Measurements from ENCODE around the gene TMEM235.

The TMEM235 gene

DNA sequence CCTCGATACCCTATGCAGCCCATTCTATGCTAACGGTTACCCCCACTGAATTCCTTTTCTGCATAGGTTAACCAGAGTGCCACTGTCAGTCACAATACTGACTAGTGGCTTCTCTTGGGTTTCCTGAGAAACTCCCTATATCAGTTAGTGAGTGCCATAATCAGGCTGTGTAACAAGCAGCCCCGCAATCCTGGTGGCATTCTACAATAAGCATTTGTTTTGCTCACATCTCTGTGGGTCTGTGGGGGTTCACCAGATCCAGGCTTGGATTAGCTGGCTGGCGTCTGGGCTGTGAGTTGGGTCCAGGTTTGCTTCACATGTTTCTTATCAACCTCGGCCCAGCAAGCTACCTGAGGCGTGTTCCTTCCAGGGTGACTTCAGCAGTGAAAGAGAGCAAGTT is 42.4 kb downstream of the TMEM235 start:
- H3K36me3 ChIP-seq (ENCODE audit: control insufficient read depth, insufficient read depth, low read length): no peaks in the 10 kb centered on the region
- H3K9me3 ChIP-seq (ENCODE audit: control insufficient read depth, low read length): no peaks in the 10 kb centered on the region
- no peak overlapping the region for H3K27ac ChIP-seq (ENCODE audit: insufficient read depth, low read depth, low read length, poor library complexity, severe bottlenecking)
- H3K4me3 ChIP-seq (ENCODE audit: insufficient read depth, low read depth, low read length): no peak overlapping the region
- H3K4me1 ChIP-seq (ENCODE audit: control insufficient read depth, insufficient read depth, low read length): peaks cover 36% of the 10 kb centered on the region
- H3K27me3 ChIP-seq (ENCODE audit: control insufficient read depth, insufficient read depth, low read length, poor library complexity, severe bottlenecking): peaks cover 6% of the 10 kb centered on the region
- WGBS, 2 experiments: 94% methylated on average over 6 of the region's 6 CpGs

DNA sequence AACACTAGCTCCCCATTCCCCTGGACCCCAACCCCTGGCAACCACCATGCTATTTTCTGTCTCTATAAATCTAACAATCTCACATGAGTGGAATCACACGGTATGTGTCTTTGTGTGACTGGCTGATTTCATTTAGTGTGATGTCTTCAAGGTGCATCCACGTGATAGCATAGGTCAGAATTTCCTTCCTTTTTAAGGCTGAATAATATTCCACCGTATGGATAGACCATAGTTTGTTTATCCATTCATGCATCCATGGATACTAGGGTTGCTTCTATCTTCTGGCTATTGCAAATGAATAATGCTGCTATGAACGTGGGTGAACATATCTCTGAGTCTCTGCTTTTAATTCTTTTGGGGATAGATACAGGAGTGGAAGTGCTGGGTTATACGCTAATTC is 43.9 kb downstream of the TMEM235 start:
- WGBS, 2 experiments: 96% methylated on average over 5 of the region's 5 CpGs
- H3K4me1 ChIP-seq (ENCODE audit: control insufficient read depth, insufficient read depth, low read length): peaks cover 20% of the 10 kb centered on the region
- no peak overlapping the region for H3K27ac ChIP-seq (ENCODE audit: insufficient read depth, low read depth, low read length, poor library complexity, severe bottlenecking)

DNA sequence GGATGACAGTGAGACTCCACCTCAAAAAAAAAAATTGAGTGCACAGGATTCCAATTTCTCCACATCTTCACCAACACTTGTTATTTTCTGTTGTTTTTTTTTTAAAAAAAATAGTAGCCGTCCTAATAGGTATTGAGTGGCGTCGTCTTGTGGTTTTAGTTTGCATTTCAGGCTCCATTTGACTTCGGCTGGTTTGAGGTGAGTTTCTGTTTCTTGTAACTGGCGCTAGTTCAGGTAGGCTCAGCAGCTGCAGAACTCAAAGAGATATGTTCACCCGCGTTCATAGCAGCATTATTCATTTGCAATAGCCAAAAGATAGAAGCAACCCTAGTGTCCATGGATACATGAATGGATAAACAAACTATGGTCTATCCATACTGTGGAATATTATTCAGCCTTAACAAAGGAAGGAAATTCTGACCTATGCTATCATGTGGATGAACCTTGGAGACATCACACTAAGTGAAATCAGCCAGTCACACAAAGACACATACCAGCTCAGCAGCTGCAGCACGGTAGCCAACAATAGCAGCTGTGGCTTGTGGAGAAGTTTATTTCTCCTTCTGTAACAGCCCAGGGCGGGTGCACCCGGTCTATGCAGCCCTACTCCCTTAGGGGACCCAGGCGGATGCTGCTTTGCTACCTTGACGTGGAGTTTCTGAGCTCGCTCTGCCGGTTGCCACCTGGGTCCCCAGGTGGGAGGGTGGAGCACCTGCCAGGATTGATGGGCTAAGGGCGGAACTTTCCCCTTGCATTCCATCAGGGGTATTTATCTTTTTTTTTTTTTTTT is 44.9 kb downstream of the TMEM235 start:
- H3K9me3 ChIP-seq (ENCODE audit: control insufficient read depth, low read length): no peaks in the 10 kb centered on the region
- WGBS, 2 experiments: 90 to 91% methylated on average over 14 to 15 of the region's 15 CpGs
- H3K36me3 ChIP-seq (ENCODE audit: control insufficient read depth, insufficient read depth, low read length): no peaks in the 10 kb centered on the region
- H3K4me1 ChIP-seq (ENCODE audit: control insufficient read depth, insufficient read depth, low read length): peaks cover 15% of the 10 kb centered on the region
- no peak overlapping the region for H3K4me3 ChIP-seq (ENCODE audit: insufficient read depth, low read depth, low read length)
- H3K27ac ChIP-seq (ENCODE audit: insufficient read depth, low read depth, low read length, poor library complexity, severe bottlenecking): no peak overlapping the region
- no peaks in the 10 kb centered on the region for H3K27me3 ChIP-seq (ENCODE audit: control insufficient read depth, insufficient read depth, low read length, poor library complexity, severe bottlenecking)

More for the DNA sequence above, 43.9 kb downstream of the TMEM235 start:
- Histone ChIP-seq H3K4me3 (ENCODE audit: insufficient read depth, low read depth, low read length) (no peak overlapping the region), H3K36me3 (ENCODE audit: control insufficient read depth, insufficient read depth, low read length) (no peaks in the 10 kb centered on the region), H3K27me3 (ENCODE audit: control insufficient read depth, insufficient read depth, low read length, poor library complexity, severe bottlenecking) (no peaks in the 10 kb centered on the region), H3K9me3 (ENCODE audit: control insufficient read depth, low read length) (no peaks in the 10 kb centered on the region)

DNA sequence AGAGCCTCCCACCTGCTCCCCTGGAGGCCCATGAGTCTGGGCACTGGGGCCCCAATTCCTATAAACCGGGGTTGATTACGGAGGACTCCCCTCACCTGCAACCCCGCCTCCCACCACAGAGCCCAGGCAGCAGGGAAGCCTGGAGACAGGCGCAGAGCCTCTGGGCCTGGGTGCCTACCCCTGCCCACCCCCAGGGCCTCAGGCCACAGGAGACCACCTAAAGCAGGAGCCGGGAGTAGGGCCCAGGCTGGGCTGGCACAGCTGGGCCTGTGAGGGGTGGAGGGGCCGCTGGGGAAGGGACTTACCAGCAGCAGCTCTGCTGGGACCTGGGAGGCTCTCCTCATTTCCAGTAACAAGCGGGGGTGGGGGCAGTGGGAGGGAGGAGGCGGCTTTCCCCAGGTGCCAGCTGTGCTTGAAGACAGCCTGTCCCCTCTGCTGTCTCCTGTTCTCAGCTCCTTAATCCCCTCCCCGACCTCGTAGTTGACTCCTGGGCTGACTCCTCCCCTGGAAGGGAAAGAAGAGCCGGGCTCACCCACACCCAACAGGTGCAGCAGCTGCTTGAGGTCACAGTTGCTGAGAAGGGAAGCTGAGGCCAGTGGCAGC is 46.8 kb downstream of the TMEM235 start:
- 47 to 50% methylated on average over 11 of the region's 11 CpGs for WGBS, 2 experiments
- no peaks in the 10 kb centered on the region for H3K36me3 ChIP-seq (ENCODE audit: control insufficient read depth, insufficient read depth, low read length)
- H3K9me3 ChIP-seq (ENCODE audit: control insufficient read depth, low read length): no peaks in the 10 kb centered on the region
- H3K4me3 ChIP-seq (ENCODE audit: insufficient read depth, low read depth, low read length): no peak overlapping the region
- no peak overlapping the region for H3K27ac ChIP-seq (ENCODE audit: insufficient read depth, low read depth, low read length, poor library complexity, severe bottlenecking)
- no peaks in the 10 kb centered on the region for H3K27me3 ChIP-seq (ENCODE audit: control insufficient read depth, insufficient read depth, low read length, poor library complexity, severe bottlenecking)
- H3K4me1 ChIP-seq (ENCODE audit: control insufficient read depth, insufficient read depth, low read length): peaks cover 3% of the 10 kb centered on the region

DNA sequence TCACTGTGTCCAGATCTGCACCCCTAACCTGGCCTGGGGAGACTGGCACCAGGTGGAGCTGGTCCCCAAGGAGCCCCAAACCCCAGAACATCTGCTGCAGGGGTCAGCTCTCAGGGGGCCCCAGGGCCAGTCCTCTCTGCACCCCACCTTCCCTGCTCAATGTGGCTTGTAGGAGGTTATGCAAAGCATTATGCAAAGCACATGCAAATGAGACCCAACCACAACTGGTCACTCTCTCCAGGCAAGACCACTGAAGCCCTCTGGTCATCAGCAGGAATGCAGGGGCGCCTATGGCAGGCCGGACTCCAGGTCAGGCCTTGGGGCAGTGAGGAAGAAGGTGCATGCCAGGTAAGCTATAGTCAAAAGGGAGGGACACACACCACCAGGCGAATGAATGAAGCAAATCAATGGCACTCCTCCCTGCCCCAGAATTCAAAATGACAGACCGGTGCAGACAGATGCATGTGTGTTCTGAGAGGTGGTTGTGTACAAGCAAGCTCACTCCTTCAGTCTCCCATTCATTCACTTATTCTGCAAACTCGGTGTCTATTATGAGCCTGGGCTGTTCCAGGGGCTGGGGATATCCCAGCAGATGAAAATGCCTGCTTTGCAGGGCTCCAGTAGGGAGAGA is 48.0 kb downstream of the TMEM235 start:
- Histone ChIP-seq H3K36me3 (ENCODE audit: control insufficient read depth, insufficient read depth, low read length) (no peaks in the 10 kb centered on the region), H3K4me1 (ENCODE audit: control insufficient read depth, insufficient read depth, low read length) (peaks cover 3% of the 10 kb centered on the region), H3K27ac (ENCODE audit: insufficient read depth, low read depth, low read length, poor library complexity, severe bottlenecking) (no peak overlapping the region), H3K4me3 (ENCODE audit: insufficient read depth, low read depth, low read length) (no peak overlapping the region), H3K27me3 (ENCODE audit: control insufficient read depth, insufficient read depth, low read length, poor library complexity, severe bottlenecking) (no peaks in the 10 kb centered on the region), H3K9me3 (ENCODE audit: control insufficient read depth, low read length) (no peaks in the 10 kb centered on the region)
- WGBS, 2 experiments: 83% methylated on average over 5 of the region's 5 CpGs

DNA sequence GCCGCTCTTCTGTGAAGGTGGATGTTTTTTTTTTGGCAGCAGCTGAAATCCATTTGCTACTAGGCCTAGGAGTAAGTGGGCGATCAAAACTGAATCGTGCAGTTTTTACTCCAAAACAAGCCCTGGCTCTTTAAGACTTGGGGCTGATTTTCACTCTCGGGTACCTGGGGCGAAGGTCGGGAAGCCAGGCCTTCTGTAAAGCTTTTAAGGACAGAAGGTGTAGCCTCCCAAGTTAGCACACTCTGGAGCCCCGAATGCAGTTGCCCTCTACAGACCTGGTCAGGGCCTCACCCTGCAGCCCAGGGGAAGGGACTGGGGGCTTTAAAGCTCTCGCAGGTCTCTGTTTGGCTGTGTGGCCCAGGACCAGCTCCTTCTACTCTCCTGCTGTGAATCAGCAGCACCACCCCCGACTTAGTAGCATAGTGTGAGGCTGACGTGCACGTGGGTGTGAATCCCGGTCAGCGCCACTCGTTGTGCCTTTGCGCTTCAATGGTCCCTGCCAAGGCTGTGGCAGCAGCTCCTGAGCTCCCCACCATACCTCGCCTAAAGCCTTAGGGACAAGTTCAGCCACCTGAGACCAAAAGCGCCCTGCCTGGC is 49.9 kb downstream of the TMEM235 start:
- WGBS, 2 experiments: 75 to 80% methylated on average over 17 of the region's 17 CpGs
- no peaks in the 10 kb centered on the region for H3K36me3 ChIP-seq (ENCODE audit: control insufficient read depth, insufficient read depth, low read length)
- no peaks in the 10 kb centered on the region for H3K9me3 ChIP-seq (ENCODE audit: control insufficient read depth, low read length)
- H3K27me3 ChIP-seq (ENCODE audit: control insufficient read depth, insufficient read depth, low read length, poor library complexity, severe bottlenecking): no peaks in the 10 kb centered on the region
- H3K27ac ChIP-seq (ENCODE audit: insufficient read depth, low read depth, low read length, poor library complexity, severe bottlenecking): no peak overlapping the region
- H3K4me1 ChIP-seq (ENCODE audit: control insufficient read depth, insufficient read depth, low read length): peaks cover 3% of the 10 kb centered on the region
- no peak overlapping the region for H3K4me3 ChIP-seq (ENCODE audit: insufficient read depth, low read depth, low read length)

DNA sequence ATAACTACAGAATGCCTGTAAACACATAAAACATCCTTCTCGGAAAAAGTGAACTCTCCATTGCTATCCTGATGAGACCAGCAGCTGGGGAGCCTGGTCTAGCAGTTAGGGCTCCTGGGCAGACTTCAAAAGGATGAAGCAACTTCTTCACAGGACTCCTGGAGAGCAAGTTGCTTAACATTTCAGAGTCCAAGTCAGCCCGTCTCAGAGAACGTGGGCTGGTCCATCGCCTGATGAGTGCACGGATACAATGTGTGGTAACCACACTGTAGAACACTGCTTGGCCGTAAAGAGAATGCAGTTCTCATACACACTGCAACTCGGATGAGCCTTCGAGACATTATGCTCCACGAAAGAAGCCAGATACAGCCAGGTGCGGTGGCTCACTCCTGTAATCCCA is 52.7 kb downstream of the TMEM235 start:
- H3K27ac ChIP-seq (ENCODE audit: insufficient read depth, low read depth, low read length, poor library complexity, severe bottlenecking): no peak overlapping the region

DNA sequence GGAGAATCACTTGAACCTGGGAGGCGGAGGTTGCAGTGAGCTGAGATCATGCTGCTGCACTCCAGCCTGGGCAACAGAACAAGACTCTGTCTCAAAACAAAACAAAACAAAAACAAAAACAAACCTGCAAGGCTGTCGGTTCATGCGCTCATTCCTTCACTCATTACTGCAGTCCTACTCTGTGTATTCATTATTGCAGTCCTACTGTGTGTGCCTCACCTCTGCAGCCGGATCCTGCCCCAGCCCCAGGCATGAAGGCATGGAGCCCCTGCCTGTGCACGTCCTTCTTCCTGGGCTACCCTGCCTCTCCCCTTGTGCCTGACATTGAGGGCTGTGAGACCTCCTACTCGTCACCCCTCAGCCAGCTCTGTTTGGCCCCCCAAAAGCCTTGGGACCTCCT is 57.6 kb downstream of the TMEM235 start:
- H3K27me3 ChIP-seq (ENCODE audit: control insufficient read depth, insufficient read depth, low read length, poor library complexity, severe bottlenecking): no peaks in the 10 kb centered on the region
- no peaks in the 10 kb centered on the region for H3K4me1 ChIP-seq (ENCODE audit: control insufficient read depth, insufficient read depth, low read length)
- H3K36me3 ChIP-seq (ENCODE audit: control insufficient read depth, insufficient read depth, low read length): no peaks in the 10 kb centered on the region
- H3K4me3 ChIP-seq (ENCODE audit: insufficient read depth, low read depth, low read length): no peak overlapping the region
- no peak overlapping the region for H3K27ac ChIP-seq (ENCODE audit: insufficient read depth, low read depth, low read length, poor library complexity, severe bottlenecking)
- 89 to 93% methylated on average over 6 of the region's 6 CpGs for WGBS, 2 experiments
- no peaks in the 10 kb centered on the region for H3K9me3 ChIP-seq (ENCODE audit: control insufficient read depth, low read length)

More for the DNA sequence above, 52.7 kb downstream of the TMEM235 start:
- H3K4me1 ChIP-seq (ENCODE audit: control insufficient read depth, insufficient read depth, low read length): peaks cover 3% of the 10 kb centered on the region
- H3K36me3 ChIP-seq (ENCODE audit: control insufficient read depth, insufficient read depth, low read length): no peaks in the 10 kb centered on the region
- WGBS, 2 experiments: 70 to 75% methylated on average over 10 of the region's 10 CpGs
- H3K4me3 ChIP-seq (ENCODE audit: insufficient read depth, low read depth, low read length): no peak overlapping the region
- H3K27me3 ChIP-seq (ENCODE audit: control insufficient read depth, insufficient read depth, low read length, poor library complexity, severe bottlenecking): no peaks in the 10 kb centered on the region
- no peaks in the 10 kb centered on the region for H3K9me3 ChIP-seq (ENCODE audit: control insufficient read depth, low read length)

DNA sequence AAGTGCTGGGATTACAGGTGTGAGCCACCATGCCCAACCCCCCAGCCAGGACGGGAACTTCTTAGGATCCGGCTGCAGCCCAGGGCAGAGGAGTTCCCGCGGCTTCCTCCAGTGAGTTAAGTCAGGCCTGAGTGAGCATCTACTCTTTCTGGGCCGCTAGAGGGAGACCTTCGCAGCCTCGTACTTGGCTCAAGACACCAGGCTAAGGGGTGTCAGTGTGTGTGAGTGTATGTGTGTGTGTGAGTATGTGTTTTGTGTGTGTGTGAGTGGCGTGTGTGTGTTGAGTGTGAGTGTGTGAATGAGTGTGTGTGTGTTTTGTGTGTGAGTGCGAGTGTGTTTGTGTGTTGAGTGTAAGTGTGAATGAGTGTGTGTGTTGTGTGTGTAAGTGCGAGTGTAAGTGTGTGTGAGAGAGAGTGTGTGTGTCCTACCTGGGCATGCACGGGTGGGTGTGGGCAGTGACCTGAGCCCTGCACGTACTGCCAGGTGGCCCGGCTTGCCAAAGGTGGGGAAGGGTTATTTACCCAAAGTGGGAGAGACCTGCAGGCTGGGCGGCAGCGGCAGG is 58.5 kb downstream of the TMEM235 start:
- Histone ChIP-seq H3K27me3 (ENCODE audit: control insufficient read depth, insufficient read depth, low read length, poor library complexity, severe bottlenecking) (no peaks in the 10 kb centered on the region), H3K27ac (ENCODE audit: insufficient read depth, low read depth, low read length, poor library complexity, severe bottlenecking) (no peak overlapping the region), H3K36me3 (ENCODE audit: control insufficient read depth, insufficient read depth, low read length) (no peaks in the 10 kb centered on the region), H3K4me1 (ENCODE audit: control insufficient read depth, insufficient read depth, low read length) (no peaks in the 10 kb centered on the region), H3K9me3 (ENCODE audit: control insufficient read depth, low read length) (no peaks in the 10 kb centered on the region), H3K4me3 (ENCODE audit: insufficient read depth, low read depth, low read length) (no peak overlapping the region)
- WGBS, 2 experiments: 38 to 40% methylated on average over 15 of the region's 15 CpGs

Data from ectodermal cell (in vitro differentiated cells).